ENCODE results near the gene CDK5RAP1.

DNA sequence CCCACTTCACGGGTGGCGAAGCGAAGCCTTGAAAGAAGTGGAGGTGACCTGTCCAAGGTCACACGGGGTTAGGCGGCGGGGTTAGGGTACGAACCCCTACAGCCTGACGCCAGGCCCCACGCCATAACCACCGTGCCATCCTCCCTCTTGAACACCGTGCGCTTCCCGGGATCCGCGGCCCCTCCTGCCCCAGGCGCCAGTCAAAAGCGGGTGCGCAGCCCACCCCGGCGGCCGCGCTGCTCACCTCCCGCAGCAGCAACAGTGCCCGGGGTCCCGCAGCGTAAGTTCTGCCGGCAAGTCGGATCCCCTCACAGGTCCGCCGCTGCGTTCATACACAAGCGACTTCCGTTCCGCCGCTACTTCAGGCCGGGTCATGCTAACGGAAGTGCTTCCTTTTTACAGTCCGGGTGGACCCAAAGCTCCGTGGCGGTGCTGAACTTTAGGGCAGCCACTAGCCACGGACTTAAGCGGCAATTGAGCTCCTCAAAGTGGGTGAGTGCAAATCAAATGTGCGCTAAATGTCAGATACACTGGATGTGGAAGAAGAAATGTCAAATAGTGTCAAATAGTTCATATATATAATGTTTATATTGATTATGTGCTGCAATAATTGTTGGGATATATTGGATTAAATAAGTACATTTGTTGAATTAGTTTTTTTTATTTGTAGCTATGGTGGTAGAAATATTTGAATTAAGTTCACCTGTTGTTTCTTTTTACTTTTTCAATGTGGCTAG lies at the start of gene CDK5RAP1:
- TF ChIP-seq, protein P1, sequence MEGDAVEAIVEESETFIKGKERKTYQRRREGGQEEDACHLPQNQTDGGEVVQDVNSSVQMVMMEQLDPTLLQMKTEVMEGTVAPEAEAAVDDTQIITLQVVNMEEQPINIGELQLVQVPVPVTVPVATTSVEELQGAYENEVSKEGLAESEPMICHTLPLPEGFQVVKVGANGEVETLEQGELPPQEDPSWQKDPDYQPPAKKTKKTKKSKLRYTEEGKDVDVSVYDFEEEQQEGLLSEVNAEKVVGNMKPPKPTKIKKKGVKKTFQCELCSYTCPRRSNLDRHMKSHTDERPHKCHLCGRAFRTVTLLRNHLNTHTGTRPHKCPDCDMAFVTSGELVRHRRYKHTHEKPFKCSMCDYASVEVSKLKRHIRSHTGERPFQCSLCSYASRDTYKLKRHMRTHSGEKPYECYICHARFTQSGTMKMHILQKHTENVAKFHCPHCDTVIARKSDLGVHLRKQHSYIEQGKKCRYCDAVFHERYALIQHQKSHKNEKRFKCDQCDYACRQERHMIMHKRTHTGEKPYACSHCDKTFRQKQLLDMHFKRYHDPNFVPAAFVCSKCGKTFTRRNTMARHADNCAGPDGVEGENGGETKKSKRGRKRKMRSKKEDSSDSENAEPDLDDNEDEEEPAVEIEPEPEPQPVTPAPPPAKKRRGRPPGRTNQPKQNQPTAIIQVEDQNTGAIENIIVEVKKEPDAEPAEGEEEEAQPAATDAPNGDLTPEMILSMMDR (IDR thresholded peaks at IDR 0.05): no peak
- TF ChIP-seq EZH2 (IDR thresholded peaks at IDR 0.05) (no peak), EZH2phosphoT487 (IDR thresholded peaks at IDR 0.05) (no peak)
